Aorta (tissue), 5 donors: ENCODE results near the gene COL16A1. TPM values are rescaled to one million over a fixed set of nuclear protein-coding genes. Genes with fewer than 3 reads are reported as not detected.
"Not testable (repeated sequence)": the region's sequence is repeated elsewhere in the genome, so short reads cannot be mapped to it uniquely, and the experiment has no call there.

Experiments used
- ATAC-seq: fragments of 200-7000 bp; cut with Tn5 transposase; one replicate; pipeline ENCODE4 v1.9.1; 2022; ENCODE audit warnings: moderate library complexity; ENCODE audit not compliant: low FRiP score
- DNase-seq, 2 donors: peaks; one replicate each; pipeline ENCODE4 v3.0.0-alpha.2; 2020
- H3K27ac ChIP-seq, 2 donors: one replicate each; pipeline ENCODE4 v1.5.1; 2013; ENCODE audit warnings: low read length in 2 of 2, mild to moderate bottlenecking in 2 of 2, moderate library complexity in 2 of 2, control low read depth in 1 of 2, inconsistent platforms in 1 of 2, low read depth in 1 of 2
- H3K27me3 ChIP-seq, 2 donors: one replicate each; pipeline ENCODE4 v1.6.1; 2013; ENCODE audit warnings: control low read depth in 1 of 2, low read length in 1 of 2, mild to moderate bottlenecking in 1 of 2, moderate library complexity in 1 of 2; ENCODE audit not compliant: insufficient read depth in 2 of 2, control insufficient read depth in 1 of 2
- H3K36me3 ChIP-seq, 2 donors: one replicate each; pipeline ENCODE4 v1.6.1; 2013; ENCODE audit warnings: control low read depth in 1 of 2, low read length in 1 of 2, mild to moderate bottlenecking in 1 of 2; ENCODE audit not compliant: insufficient read depth in 2 of 2, control insufficient read depth in 1 of 2
- H3K4me1 ChIP-seq, 2 donors: one replicate each; pipeline ENCODE4 v1.6.1; 2013; ENCODE audit warnings: low read length in 2 of 2, control low read depth in 1 of 2, mild to moderate bottlenecking in 1 of 2, moderate library complexity in 1 of 2; ENCODE audit not compliant: insufficient read depth in 2 of 2, control insufficient read depth in 1 of 2
- H3K4me3 ChIP-seq, 2 donors: one replicate each; pipeline ENCODE4 v1.5.1; 2013; ENCODE audit warnings: low read length in 2 of 2, control low read depth in 1 of 2, mild to moderate bottlenecking in 1 of 2
- H3K9me3 ChIP-seq: one replicate; pipeline ENCODE4 v1.6.1; 2013; ENCODE audit warnings: mild to moderate bottlenecking, low read length; ENCODE audit not compliant: control insufficient read depth
- WGBS, 2 donors: extraction: QIAGEN DNeasy Blood & Tissue Kit; methylation state at CpG; one replicate each; pipeline ENCODE4 v1.1.7; 2013; 5-methylcytosine and 5-hydroxymethylcytosine counted together
- intact Hi-C, 2 donors: fragments of 100-400 bp; cut with DNase I; formaldehyde crosslinking; loops; one replicate each; pipeline versions ENCODE4 v1.14.2 to v1.15.0; 2022
- polyA plus RNA-seq, 2 donors: library from polyadenylated mRNA; stranded (reverse); fragments of 200-250 nt; gene quantifications; one replicate each; pipeline ENCODE4 v1.2.3, GENCODE V29; 2013
- total RNA-seq, 2 donors: library from RNA; stranded (reverse); fragmentation: NEBNext Ultra II Directional; extraction: Animal tissue kit (Norgen Biotek cat#: 25700); gene quantifications; one replicate each; pipeline ENCODE4 v1.2.1, GENCODE V29; 2021
- donor health status: healthy with polysubstance abuse.
- donor health status: Bipolar disorder and iron deficiency.
- donor health status: DM: no; HTN: no; CAD: no.
- donor health status: DM: no; HTN: no; CAD: no.
- donor health status: DM: yes; HTN: yes; CAD: no.

COL16A1 gene
- total and polyA plus RNA-seq, 4 donors = 39.8 to 358 (median 130) TPM

DNA sequence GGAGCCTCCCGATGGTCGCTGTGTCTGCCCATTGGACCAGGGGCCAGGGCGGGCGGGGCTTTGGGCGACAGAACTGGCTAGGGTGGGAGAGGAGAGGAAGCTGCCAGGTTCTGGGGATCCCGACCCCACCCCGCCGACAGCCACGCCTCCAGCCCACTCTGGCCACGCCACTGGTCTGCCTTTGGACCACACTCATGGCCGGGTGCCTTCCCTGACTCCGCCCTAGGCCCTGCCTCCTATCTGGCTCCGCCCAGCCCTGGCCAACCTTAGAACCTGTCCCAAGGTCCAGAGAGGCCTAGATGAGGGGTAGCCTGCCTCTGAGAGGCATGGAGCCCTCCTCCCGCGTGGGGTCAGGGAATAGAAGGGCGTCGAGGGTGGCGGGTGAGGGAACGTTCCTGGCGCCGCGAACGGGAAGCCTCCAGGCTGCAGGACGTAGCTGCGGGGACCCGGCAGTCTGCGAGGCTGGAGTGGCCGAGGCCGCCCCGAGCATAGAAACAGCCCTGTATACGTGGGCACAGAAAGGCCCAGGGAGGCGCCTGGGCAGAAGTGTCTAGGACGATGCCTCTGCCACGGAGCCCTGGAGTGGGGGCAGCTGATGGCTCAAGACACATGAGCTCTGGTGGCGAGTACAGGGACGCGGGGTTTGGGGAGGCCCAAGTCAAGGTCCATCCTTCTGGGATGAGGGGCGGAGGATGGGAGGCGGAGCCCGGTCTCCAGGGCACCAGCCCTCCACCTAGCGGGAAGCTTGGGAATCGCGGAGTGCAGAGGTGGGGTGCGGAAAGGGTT is 11.5 kb upstream of the COL16A1 start:
- H3K27me3 ChIP-seq = no peaks in the 10 kb centered on the region
- DNase-seq (peak; percentile 97 to 98), ATAC-seq (peak; percentile 97)
- no peaks in the 10 kb centered on the region for H3K36me3 ChIP-seq
- no peak overlapping the region for H3K4me3 ChIP-seq
- H3K9me3 ChIP-seq = no peaks in the 10 kb centered on the region
- H3K4me1 ChIP-seq = no peaks in the 10 kb centered on the region
- 1% methylated on average over 43 to 44 of the region's 44 CpGs for WGBS, 2 donors
- H3K27ac ChIP-seq = peak overlapping the region; percentile 47 to 75
- intact Hi-C loops = loop anchor here (2.0 to 10.0 kb wide), 5 partner anchors 37 to 150 kb away; no protein-coding TSS in a partner anchor

DNA sequence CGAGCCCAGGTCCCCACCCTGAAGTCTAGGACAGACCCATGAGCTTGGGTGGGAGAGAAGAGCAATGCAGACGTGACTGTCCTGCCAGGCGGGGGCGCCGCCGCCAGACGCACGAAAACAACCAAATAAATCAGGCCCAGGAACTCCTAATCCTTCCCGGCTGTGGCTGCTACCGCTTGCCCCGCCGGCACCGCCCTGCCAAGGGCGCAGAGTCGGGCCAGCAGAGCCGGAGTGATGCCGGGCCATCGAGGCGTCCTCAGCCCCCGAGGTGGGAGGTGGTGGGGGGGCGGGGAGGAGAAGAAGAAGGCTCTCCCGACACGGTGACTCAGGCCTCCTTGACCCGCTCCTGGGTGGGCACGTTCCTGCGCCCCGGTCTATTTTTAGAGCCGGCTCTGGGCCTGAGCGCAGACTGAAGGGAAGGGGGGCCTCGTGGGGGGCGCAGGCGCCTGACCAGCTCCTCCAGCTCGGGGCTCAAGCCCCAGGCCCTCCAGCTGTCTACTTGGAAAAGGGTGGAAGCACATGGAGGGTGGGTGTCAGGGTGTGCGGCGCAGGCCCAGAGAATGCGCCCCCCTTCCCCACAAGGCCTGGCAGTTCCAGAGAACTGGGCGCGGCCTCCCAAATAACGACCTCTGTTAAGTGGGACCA is 10.7 kb upstream of the COL16A1 start:
- Histone ChIP-seq H3K27me3 (no peaks in the 10 kb centered on the region), H3K27ac (peak overlapping the region; percentile 51 to 94), H3K4me3 (no peak overlapping the region), H3K36me3 (no peaks in the 10 kb centered on the region), H3K9me3 (no peaks in the 10 kb centered on the region), H3K4me1 (no peaks in the 10 kb centered on the region)
- intact Hi-C loops = loop anchor here (2.0 to 10.0 kb wide), 6 partner anchors 38 to 150 kb away; partner anchors contain the start of gene TINAGL1 (in 1 of the 2)
- DNase-seq (peak; percentile 94 to 95), ATAC-seq (peak; percentile 88)
- 0 to 1% methylated on average over 33 to 39 of the region's 39 CpGs for WGBS, 2 donors

DNA sequence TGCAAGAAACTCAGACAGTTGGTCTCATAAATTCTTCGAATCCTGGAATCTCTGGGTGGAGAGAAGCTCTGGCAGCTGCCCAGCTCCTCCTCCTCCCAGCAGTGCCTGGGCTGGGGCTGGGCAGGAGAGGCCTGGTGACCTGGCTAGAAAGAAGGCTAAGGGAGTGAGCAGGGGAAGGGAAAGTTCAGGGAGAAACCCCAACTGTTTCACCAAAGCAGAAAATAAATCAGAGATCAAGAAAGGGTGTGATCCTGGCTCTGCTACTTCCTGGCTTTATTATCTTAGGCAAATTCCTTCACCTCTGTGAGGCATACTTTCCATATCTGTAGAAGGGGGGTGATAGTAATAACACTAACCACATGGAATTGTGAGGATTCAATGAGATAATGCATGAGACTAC is 8.8 kb upstream of the COL16A1 start:
- H3K4me1 ChIP-seq = no peaks in the 10 kb centered on the region
- H3K27ac ChIP-seq = peak overlapping the region in 1 of 2 donors; percentile 90
- DNase-seq (peak; percentile 85 to 88), ATAC-seq (no peak)
- no peaks in the 10 kb centered on the region for H3K9me3 ChIP-seq
- no peak overlapping the region for H3K4me3 ChIP-seq
- WGBS, 2 donors = 0 to 4% methylated on average over 1 of the region's 1 CpG
- H3K27me3 ChIP-seq = no peaks in the 10 kb centered on the region
- intact Hi-C loops = loop anchor here (5.0 to 10.0 kb wide), 2 partner anchors 135 to 148 kb away; partner anchors contain the start of gene TINAGL1 (in 1 of the 2)
- no peaks in the 10 kb centered on the region for H3K36me3 ChIP-seq

DNA sequence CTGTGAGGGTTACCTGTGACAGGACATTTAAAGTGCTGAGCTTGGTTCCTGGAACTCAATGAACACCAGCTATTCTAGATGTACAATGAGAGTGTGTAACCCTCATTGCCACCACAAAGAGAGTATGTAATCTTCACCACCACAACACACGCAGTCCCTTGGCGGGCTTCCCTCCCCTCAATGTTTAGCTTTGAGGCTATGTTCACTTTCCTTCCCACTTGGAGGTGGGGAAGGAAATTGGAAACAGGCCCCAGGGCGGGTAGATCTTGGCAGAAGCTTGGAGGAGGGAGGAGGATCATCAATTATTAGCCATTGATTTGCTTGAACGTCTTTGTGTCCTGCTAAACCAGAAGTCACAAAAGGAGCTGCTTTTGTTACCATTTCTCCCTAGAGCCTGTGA is 8.3 kb upstream of the COL16A1 start:
- WGBS, 2 donors = 38 to 54% methylated on average over 4 of the region's 4 CpGs
- no peaks in the 10 kb centered on the region for H3K4me1 ChIP-seq
- H3K4me3 ChIP-seq = no peak overlapping the region
- H3K27me3 ChIP-seq = no peaks in the 10 kb centered on the region
- no peak for ATAC-seq
- H3K9me3 ChIP-seq = no peaks in the 10 kb centered on the region
- peak overlapping the region in 1 of 2 donors; percentile 90 for H3K27ac ChIP-seq
- H3K36me3 ChIP-seq = no peaks in the 10 kb centered on the region
- no peak for DNase-seq
- intact Hi-C loops = loop anchor here (5.0 to 10.0 kb wide), 2 partner anchors 135 to 147 kb away; partner anchors contain the start of gene TINAGL1 (in 1 of the 2)

DNA sequence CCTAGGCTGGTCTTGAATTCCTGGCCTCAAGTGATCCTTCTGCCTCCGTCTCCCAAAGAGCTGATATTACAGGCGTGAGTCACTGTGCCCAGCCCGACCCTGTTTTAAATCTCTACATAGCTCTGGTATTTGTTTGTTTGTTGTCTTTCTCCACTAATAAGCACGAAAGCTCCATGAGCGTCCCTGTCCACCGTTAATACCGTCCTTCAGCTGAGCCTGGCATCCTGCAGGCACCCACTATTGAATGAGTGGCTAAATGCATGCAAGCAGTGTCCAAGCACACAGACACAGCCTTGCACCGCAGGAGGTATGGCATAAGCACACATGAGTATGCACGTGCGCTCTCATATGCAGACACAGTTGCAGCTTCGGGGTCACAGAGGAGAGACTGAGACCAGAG is 4.5 kb upstream of the COL16A1 start:
- intact Hi-C loops = no loop called here
- H3K4me1 ChIP-seq = no peaks in the 10 kb centered on the region
- no peaks in the 10 kb centered on the region for H3K36me3 ChIP-seq
- no peaks in the 10 kb centered on the region for H3K27me3 ChIP-seq
- H3K9me3 ChIP-seq = no peaks in the 10 kb centered on the region
- ATAC-seq = no peak
- 68 to 72% methylated on average over 11 of the region's 11 CpGs for WGBS, 2 donors
- no peak for DNase-seq
- H3K27ac ChIP-seq = no peak overlapping the region
- H3K4me3 ChIP-seq = no peak overlapping the region

DNA sequence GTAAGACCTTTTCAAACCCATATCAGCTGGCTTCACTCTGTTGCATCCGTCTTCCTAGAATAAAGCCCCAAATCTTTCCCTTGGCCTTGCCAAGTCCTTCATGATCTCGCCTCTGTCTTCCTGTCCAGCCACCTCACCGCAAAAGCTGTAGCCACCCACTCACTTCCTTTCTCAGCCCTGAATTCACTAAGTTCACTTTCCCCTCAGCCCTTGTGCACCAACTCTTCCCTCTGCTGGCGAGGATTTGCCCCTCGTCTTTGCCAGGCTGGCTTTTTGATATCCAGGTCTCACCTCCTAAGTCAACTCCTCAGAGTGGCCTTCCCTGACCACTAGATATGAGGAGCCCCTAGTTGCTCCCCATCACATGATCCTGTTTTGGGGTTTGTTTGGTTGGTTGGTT is 3.9 kb upstream of the COL16A1 start:
- Histone ChIP-seq H3K27me3 (no peaks in the 10 kb centered on the region), H3K36me3 (no peaks in the 10 kb centered on the region), H3K4me3 (no peak overlapping the region), H3K4me1 (no peaks in the 10 kb centered on the region), H3K9me3 (no peaks in the 10 kb centered on the region), H3K27ac (no peak overlapping the region)
- ATAC-seq = no peak
- 15 to 21% methylated on average over 5 of the region's 5 CpGs for WGBS, 2 donors
- DNase-seq = no peak
- intact Hi-C loops = no loop called here

DNA sequence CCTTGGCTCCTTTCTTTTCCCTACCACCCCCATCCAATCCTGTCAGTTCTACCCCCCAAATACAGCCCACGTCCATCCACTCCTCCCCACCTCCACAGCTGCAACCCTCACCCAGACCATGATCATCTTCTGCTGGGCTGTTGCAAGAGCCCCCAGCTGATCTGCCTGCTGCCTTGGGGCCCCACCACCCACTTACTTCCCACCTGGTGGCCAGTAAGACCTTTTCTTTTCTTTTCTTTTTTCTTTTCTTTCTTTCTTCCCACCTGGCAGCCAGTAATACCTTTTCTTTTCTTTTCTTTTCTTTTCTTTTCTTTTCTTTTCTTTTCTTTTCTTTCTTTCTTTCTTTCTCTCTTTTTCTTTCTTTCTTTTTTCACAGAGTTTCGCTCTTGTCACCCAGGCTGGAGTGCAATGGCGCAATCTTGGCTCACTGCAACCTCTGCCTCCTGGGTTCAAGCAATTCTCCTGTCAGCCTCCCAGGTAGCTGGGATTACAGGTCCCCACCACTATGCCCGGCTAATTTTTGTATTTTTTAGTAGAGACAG is 3.3 kb upstream of the COL16A1 start:
- H3K27ac ChIP-seq, H3K36me3 ChIP-seq, ATAC-seq, H3K9me3 ChIP-seq, H3K4me1 ChIP-seq, DNase-seq, intact Hi-C loops, H3K4me3 ChIP-seq, H3K27me3 ChIP-seq: not testable (repeated sequence)
- WGBS, 2 donors = 89 to 91% methylated on average over 4 of the region's 4 CpGs

DNA sequence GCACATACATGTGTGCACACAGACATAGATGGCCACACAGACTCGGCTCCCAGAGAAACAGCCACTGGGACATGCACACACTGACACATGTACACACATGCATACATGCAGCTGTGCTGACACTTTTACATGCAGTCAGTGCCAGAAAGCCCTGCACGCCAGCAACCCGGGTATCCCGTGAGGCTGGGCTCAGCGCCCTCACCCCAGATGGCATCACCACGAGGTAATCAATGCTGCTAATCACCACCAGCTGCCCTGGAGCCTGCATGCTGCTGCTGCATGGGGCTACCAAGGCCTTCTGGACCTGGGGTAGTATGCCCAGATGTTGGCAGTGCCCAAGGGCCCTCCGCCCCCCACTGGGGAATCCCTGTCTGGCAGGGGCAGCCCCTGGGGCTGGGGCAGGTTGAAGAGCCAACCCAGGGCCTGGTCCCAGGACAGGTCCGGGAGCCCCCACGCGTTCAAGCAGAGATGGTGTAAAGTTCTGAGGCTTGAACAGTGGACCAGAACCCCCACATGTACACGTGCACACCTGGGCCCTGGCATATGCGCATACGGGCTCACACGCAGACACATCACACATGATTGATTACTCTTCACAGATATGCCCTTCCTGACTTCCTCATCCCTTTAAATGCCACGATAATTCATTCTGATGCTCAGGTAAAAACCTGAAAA is 2.7 kb upstream of the COL16A1 start:
- Histone ChIP-seq H3K9me3 (no peaks in the 10 kb centered on the region), H3K4me3 (no peak overlapping the region), H3K4me1 (no peaks in the 10 kb centered on the region), H3K27ac (no peak overlapping the region), H3K36me3 (no peaks in the 10 kb centered on the region), H3K27me3 (no peaks in the 10 kb centered on the region)
- ATAC-seq = no peak
- no peak for DNase-seq
- intact Hi-C loops = no loop called here
- 71 to 73% methylated on average over 15 of the region's 15 CpGs for WGBS, 2 donors
